Thymus (tissue), 11 donors: ENCODE results near the gene DDX6. TPM values are rescaled to one million over a fixed set of nuclear protein-coding genes. Genes with fewer than 3 reads are reported as not detected.
A peak's percentile ranks its signal among the peaks of the same experiment; 100 is the strongest.
"Not testable (repeated sequence)": the region's sequence is repeated elsewhere in the genome, so short reads cannot be mapped to it uniquely, and the experiment has no call there.

Source experiments
- DNase-seq, 9 donors: peaks; one replicate each; pipeline ENCODE4 v3.0.0-alpha.2; 2013; ENCODE audit warnings: low spot score in 9 of 9, low read depth in 6 of 9, missing footprints in 1 of 9
- H3K27ac ChIP-seq, 2 donors: one replicate each; pipeline ENCODE4 v1.5.1; 2013; ENCODE audit warnings: control low read depth in 1 of 2, low read depth in 1 of 2, low read length in 1 of 2, mild to moderate bottlenecking in 1 of 2, moderate library complexity in 1 of 2
- H3K27me3 ChIP-seq, 2 donors: one replicate each; pipeline ENCODE4 v1.5.1; 2013; ENCODE audit warnings: low read length in 1 of 2; ENCODE audit not compliant: control insufficient read depth in 2 of 2, insufficient read depth in 1 of 2
- H3K36me3 ChIP-seq, 2 donors: one replicate each; pipeline ENCODE4 v1.5.1; 2013; ENCODE audit warnings: low read length in 1 of 2, mild to moderate bottlenecking in 1 of 2, moderate library complexity in 1 of 2; ENCODE audit not compliant: control insufficient read depth in 2 of 2, insufficient read depth in 2 of 2
- H3K4me1 ChIP-seq, 2 donors: one replicate each; pipeline ENCODE4 v1.5.1; 2013; ENCODE audit warnings: low read length in 2 of 2; ENCODE audit not compliant: control insufficient read depth in 2 of 2, insufficient read depth in 2 of 2
- H3K4me3 ChIP-seq, 2 donors: one replicate each; pipeline ENCODE4 v1.5.1; 2013; ENCODE audit warnings: low read length in 2 of 2, control low read depth in 1 of 2, mild to moderate bottlenecking in 1 of 2
- H3K9me3 ChIP-seq, 2 donors: one replicate each; pipeline ENCODE4 v1.5.1; 2013; ENCODE audit warnings: low read length in 1 of 2, mild to moderate bottlenecking in 1 of 2; ENCODE audit not compliant: control insufficient read depth in 2 of 2, insufficient read depth in 1 of 2
- WGBS: extraction: QIAGEN DNeasy Blood & Tissue Kit; methylation state at CpG from one replicate; pipeline ENCODE4 v1.1.7; 2013; 5-methylcytosine and 5-hydroxymethylcytosine counted together
- polyA plus RNA-seq: library from polyadenylated mRNA; stranded (reverse); fragments of 200-250 nt; gene quantifications from one replicate; pipeline ENCODE4 v1.2.3, GENCODE V29; 2013
- total RNA-seq: library from RNA; stranded (reverse); fragments of 120-200 nt; gene quantifications from one replicate; pipeline ENCODE4 v1.2.4, GENCODE V29; 2013
- donor health status: healthy.

Gene DDX6
- total and polyA plus RNA-seq, 2 donors, result 54.4 to 71.1 TPM

DNA sequence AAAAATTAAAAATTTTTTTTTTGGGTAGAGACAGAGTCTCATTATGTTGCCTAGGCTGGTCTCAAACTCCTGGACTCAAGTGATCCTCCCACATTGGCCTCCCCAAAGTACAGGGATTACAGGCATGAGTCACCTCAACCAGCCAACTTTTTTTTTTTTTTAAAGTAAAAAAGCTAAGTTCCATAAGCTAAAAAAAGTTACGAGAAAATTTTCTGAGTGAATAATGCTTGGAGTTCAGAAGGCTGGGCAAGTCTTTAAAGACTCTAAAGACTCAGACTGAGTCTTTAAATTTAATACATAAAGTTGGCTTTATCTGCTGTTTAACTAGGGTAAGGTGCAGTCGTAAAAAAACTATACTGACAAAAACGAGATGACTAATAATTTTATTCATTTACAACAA is 5.6 kb downstream of the DDX6 start:
- Histone ChIP-seq H3K4me1 (peaks cover 13 to 23% of the 10 kb centered on the region in 2 donors), H3K27me3 (no peaks in the 10 kb centered on the region), H3K36me3 (peaks cover 25 to 61% of the 10 kb centered on the region in 2 donors), H3K27ac (no peak overlapping the region), H3K4me3 (no peak overlapping the region), H3K9me3 (peaks cover 0 to under 1% of the 10 kb centered on the region in 2 donors)
- WGBS, result 88% methylated on average over 3 of the region's 3 CpGs
- no peak for DNase-seq

- Histone ChIP-seq H3K4me3 (no peak overlapping the region), H3K27ac (no peak overlapping the region), H3K27me3 (no peaks in the 10 kb centered on the region), H3K9me3 (no peaks in the 10 kb centered on the region), H3K4me1 (peaks cover 10 to 20% of the 10 kb centered on the region in 2 donors), H3K36me3 (peaks cover 34 to 75% of the 10 kb centered on the region in 2 donors)
- WGBS, result 96% methylated on average over 8 of the region's 8 CpGs
- DNase-seq, result no peak
These were observed 7.1 kb downstream of the DDX6 start for GRCh38 chr11:118783724-118784495.

- Histone ChIP-seq H3K4me1 (peaks cover 5 to 14% of the 10 kb centered on the region in 2 donors), H3K36me3 (peaks cover 39 to 81% of the 10 kb centered on the region in 2 donors)
- WGBS, result 94% methylated on average over 5 of the region's 5 CpGs
- not testable (repeated sequence) for DNase-seq, H3K27me3 ChIP-seq, H3K27ac ChIP-seq, H3K4me3 ChIP-seq, H3K9me3 ChIP-seq
These were observed 7.6 kb downstream of the DDX6 start for GRCh38 chr11:118783324-118783723.

- peaks cover 63 to 97% of the 10 kb centered on the region in 2 donors for H3K36me3 ChIP-seq
- DNase-seq, result no peak
- H3K27ac ChIP-seq, result no peak overlapping the region
- H3K27me3 ChIP-seq, result no peaks in the 10 kb centered on the region
- no peak overlapping the region for H3K4me3 ChIP-seq
- no peaks in the 10 kb centered on the region for H3K9me3 ChIP-seq
- WGBS, result 97% methylated on average over 5 of the region's 5 CpGs
- no peaks in the 10 kb centered on the region for H3K4me1 ChIP-seq
These were observed 12.1 kb downstream of the DDX6 start for GRCh38 chr11:118778898-118779297.

GRCh38 chr11:118774032-118774431 is 16.9 kb downstream of the DDX6 start:
- DNase-seq, result no peak
- Histone ChIP-seq H3K27me3 (no peaks in the 10 kb centered on the region), H3K36me3 (peaks cover 52 to 88% of the 10 kb centered on the region in 2 donors), H3K9me3 (no peaks in the 10 kb centered on the region), H3K4me3 (no peak overlapping the region), H3K27ac (no peak overlapping the region), H3K4me1 (no peaks in the 10 kb centered on the region)
- 94% methylated on average over 4 of the region's 4 CpGs for WGBS

GRCh38 chr11:118771547-118772288 is 19.2 kb downstream of the DDX6 start:
- H3K27ac ChIP-seq, result peak overlapping the region in 1 of 2 donors; percentile 20
- peaks cover 45 to 83% of the 10 kb centered on the region in 2 donors for H3K36me3 ChIP-seq
- no peaks in the 10 kb centered on the region for H3K27me3 ChIP-seq
- 69% methylated on average over 4 of the region's 4 CpGs for WGBS
- H3K4me1 ChIP-seq, result no peaks in the 10 kb centered on the region
- no peaks in the 10 kb centered on the region for H3K9me3 ChIP-seq
- DNase-seq, result no peak
- no peak overlapping the region for H3K4me3 ChIP-seq

DNA sequence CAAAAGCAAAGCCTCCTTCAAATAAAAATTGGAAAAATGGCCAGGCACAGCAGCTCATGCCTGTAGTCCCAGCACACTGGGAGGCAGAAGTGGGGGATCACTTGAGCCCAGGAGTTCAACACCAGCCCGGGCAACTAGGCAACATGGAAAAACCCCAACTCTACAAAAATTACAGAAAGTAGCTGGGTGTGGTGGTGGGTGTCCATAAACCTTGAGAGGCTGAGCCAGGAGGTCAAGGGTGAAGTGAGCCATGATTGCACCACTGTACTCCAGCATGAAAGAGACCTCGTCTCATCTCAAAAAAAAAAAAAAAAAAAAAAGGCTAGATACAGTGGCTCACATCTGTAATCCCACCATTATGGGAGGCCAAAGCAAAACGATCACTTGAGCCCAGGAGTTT is 22.3 kb downstream of the DDX6 start:
- Histone ChIP-seq H3K4me1 (no peaks in the 10 kb centered on the region), H3K27ac (no peak overlapping the region), H3K9me3 (no peaks in the 10 kb centered on the region), H3K36me3 (peaks cover 43 to 78% of the 10 kb centered on the region in 2 donors), H3K4me3 (no peak overlapping the region), H3K27me3 (no peaks in the 10 kb centered on the region)
- WGBS, result over 99% methylated on average over 3 of the region's 3 CpGs
- no peak for DNase-seq

- no peak overlapping the region for H3K4me3 ChIP-seq
- no peaks in the 10 kb centered on the region for H3K9me3 ChIP-seq
- H3K4me1 ChIP-seq, result no peaks in the 10 kb centered on the region
- peaks cover 47 to 79% of the 10 kb centered on the region in 2 donors for H3K36me3 ChIP-seq
- H3K27ac ChIP-seq, result no peak overlapping the region
- H3K27me3 ChIP-seq, result no peaks in the 10 kb centered on the region
- no peak for DNase-seq
- 98% methylated on average over 4 of the region's 4 CpGs for WGBS
These were observed 24.9 kb downstream of the DDX6 start for GRCh38 chr11:118766035-118766434.

GRCh38 chr11:118765095-118765691 is 25.8 kb downstream of the DDX6 start:
- H3K4me3 ChIP-seq, H3K27ac ChIP-seq, H3K4me1 ChIP-seq, H3K27me3 ChIP-seq, DNase-seq, H3K9me3 ChIP-seq: not testable (repeated sequence)
- WGBS, result 97% methylated on average over 6 of the region's 6 CpGs
- H3K36me3 ChIP-seq, result peaks cover 53 to 79% of the 10 kb centered on the region in 2 donors
